Stimulated activated memory B cell treated with anti-CD40 and anti-IgM and Interleukin-4, amounts not matched to agents 10 μg/mL and 1 μg/mL and 100 μg/mL, for 72 hours (primary cell): Measurements from ENCODE around the gene ITGBL1.

Experiments
- ATAC-seq: fragments of 150-1000 bp; cut with Tn5 transposase; 2 replicates; pipeline ENCODE4 v1.10.0; 2021
- H3K27ac Mint-ChIP-seq: one replicate; pipeline ENCODE4 v1.8.0; 2022; ENCODE audit warnings: mild to moderate bottlenecking, mixed read lengths
- H3K27me3 Mint-ChIP-seq: one replicate; pipeline ENCODE4 v1.8.0; 2022; ENCODE audit warnings: mixed read lengths
- H3K36me3 Mint-ChIP-seq: one replicate; pipeline ENCODE4 v1.8.0; 2022; ENCODE audit warnings: mixed read lengths
- H3K4me1 Mint-ChIP-seq: one replicate; pipeline ENCODE4 v1.8.0; 2022; ENCODE audit warnings: mixed read lengths
- H3K4me3 Mint-ChIP-seq: one replicate; pipeline ENCODE4 v1.8.0; 2022; ENCODE audit warnings: mild to moderate bottlenecking, moderate library complexity, mixed read lengths
- H3K9me3 Mint-ChIP-seq: one replicate; pipeline ENCODE4 v1.8.0; 2022; ENCODE audit warnings: mixed read lengths

The ITGBL1 gene

DNA sequence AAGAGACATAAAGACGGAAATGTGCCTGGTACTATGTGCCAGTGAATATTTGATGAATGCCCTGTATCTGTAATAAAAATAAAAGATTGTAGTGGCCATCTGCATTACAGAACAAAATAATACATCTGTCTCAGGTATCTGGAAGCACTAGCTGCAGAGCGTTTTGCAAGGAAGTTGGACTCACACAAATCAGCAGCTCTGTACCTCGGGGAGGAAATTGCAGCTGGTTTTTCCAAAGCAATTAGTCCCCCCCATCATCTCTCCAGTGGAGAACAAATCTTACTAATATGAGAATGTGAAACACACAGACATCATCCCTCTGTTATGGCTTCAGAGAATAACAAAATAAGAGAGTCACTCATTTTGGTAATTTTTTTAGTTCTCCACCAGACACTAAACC, 245.3 kb downstream of the ITGBL1 start:
- Mint-ChIP-seq H3K9me3 (peaks cover 5% of the 10 kb centered on the region), H3K36me3 (no peaks in the 10 kb centered on the region), H3K27me3 (peaks cover under 1% of the 10 kb centered on the region), H3K4me1 (no peaks in the 10 kb centered on the region), H3K4me3 (no peak overlapping the region), H3K27ac (no peak overlapping the region)
- no peak for ATAC-seq

DNA sequence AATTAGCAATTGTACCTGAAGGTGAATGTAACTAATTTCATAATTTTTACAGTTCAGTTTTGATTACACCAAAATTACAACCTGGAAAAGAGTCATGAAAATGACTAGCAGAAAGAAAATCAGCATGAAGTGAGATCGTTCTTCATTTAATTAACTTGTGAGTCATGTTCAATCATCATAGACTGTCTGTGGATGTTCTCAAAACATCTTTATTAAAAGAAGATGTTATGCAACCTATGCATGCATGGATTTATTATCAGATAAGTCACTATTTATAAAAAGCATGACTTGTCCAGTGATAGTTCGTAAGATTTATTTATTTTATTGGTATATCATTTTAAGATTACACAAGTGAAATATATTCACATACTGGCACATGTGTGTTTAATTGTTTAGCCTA, 245.9 kb downstream of the ITGBL1 start:
- Mint-ChIP-seq H3K9me3 (peaks cover 5% of the 10 kb centered on the region), H3K4me1 (no peaks in the 10 kb centered on the region), H3K27me3 (peaks cover 7% of the 10 kb centered on the region), H3K4me3 (no peak overlapping the region), H3K36me3 (no peaks in the 10 kb centered on the region), H3K27ac (no peak overlapping the region)
- no peak for ATAC-seq

DNA sequence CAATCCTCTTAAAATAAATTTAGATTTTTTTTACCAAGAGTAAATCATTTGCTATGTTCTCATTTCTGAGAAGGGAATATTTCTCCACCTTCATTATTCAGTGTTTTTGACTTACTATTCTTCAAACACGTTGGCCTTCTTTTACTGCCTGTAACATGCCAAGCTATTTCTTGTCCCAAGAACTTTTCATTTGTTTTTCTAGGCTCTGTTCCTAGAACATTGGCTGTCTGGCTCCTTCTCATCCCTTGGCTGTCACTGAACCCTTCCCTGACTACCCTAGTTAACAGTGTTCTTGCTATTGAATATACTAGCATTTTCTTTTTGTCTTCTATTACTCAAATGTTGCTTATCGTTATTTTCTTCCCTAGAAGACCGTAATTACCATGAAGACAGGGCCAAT, 248.1 kb downstream of the ITGBL1 start:
- no peak overlapping the region for H3K4me3 Mint-ChIP-seq
- no peak for ATAC-seq
- no peaks in the 10 kb centered on the region for H3K4me1 Mint-ChIP-seq
- H3K9me3 Mint-ChIP-seq = peaks cover 5% of the 10 kb centered on the region
- H3K36me3 Mint-ChIP-seq = no peaks in the 10 kb centered on the region
- H3K27ac Mint-ChIP-seq = no peak overlapping the region
- peaks cover 25% of the 10 kb centered on the region for H3K27me3 Mint-ChIP-seq

DNA sequence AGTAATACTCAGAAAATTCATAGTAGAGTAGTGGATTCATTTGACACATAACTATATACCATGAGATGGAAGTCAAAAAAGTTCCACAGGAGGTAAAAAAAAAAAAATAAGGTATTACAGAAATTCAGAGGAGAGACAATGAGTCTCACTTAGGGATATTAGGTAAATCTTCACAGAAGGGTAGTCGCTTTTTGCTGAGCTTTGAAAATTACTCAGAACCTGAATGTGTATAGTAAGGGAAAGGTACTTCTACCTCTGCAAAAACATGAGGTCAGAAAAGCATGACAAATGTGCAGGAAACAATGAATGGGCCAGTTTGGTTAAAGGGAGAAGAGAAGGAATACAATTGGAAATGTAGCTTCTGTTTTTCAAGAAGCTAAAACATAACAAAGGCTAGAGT, 250.6 kb downstream of the ITGBL1 start:
- Mint-ChIP-seq H3K4me1 (no peaks in the 10 kb centered on the region), H3K27ac (no peak overlapping the region), H3K36me3 (no peaks in the 10 kb centered on the region), H3K4me3 (no peak overlapping the region), H3K9me3 (peaks cover 5% of the 10 kb centered on the region), H3K27me3 (peaks cover 29% of the 10 kb centered on the region)
- no peak for ATAC-seq

DNA sequence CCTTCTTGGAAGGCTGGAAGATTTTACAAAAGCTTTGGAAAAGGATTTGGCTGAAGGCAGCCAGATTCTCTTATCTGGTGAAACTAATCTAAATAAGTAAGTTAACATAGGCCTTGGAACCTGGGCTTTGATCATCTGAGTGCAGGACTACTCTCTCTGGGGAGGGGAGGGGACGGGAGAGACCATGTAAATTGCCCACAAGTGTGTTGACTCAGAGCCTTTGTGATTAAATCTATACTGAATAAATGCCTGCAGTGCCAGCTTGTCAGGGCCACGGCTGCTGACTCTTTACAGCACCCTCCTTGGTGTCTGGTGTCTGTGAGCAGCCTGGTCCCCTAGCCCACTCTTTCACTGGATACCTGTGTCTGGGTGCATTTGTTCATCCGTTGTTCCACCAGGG, 251.4 kb downstream of the ITGBL1 start:
- ATAC-seq = no peak
- Mint-ChIP-seq H3K27me3 (peaks cover 37% of the 10 kb centered on the region), H3K9me3 (peaks cover 5% of the 10 kb centered on the region), H3K4me1 (no peaks in the 10 kb centered on the region), H3K4me3 (no peak overlapping the region), H3K36me3 (no peaks in the 10 kb centered on the region), H3K27ac (no peak overlapping the region)

DNA sequence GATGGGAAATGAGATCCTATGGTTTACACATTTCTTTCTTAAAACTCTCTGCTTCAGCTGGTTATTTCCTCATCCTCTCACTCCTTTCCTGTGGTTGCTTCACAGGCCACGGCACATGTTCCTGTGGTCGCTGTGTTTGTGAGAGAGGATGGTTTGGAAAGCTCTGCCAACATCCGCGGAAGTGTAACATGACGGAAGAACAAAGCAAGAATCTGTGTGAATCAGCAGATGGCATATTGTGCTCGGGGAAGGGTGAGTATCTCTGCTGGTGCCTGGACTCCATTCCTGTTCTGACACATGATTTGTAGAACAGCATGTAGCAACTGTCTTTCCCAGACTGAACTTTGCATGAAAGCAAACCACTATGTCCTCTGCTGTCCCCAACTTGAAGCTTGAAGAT, 254.2 kb downstream of the ITGBL1 start:
- H3K4me3 Mint-ChIP-seq = no peak overlapping the region

DNA sequence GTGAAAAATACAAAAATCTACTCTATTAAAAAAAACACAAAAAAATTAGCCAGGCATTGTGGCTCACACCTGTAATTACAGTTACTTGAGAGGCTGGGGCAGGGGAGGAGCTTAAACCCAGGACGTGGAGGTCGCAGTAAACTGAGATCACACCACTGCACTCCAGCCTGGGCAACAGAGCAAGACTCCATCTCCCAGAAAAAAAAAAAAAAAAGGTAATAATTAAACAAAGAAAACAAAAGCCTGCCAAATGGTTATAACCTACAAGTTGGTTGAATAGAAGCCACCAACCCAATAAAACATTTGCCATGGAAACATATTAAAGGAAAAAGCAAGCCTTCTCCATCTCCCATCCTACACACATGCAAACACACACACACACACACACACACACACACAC, 255.2 kb downstream of the ITGBL1 start:
- Mint-ChIP-seq H3K27ac (no peak overlapping the region), H3K27me3 (peaks cover 41% of the 10 kb centered on the region)

More for the DNA sequence above, 254.2 kb downstream of the ITGBL1 start:
- peaks cover 41% of the 10 kb centered on the region for H3K27me3 Mint-ChIP-seq
- no peaks in the 10 kb centered on the region for H3K9me3 Mint-ChIP-seq
- no peak overlapping the region for H3K27ac Mint-ChIP-seq
- H3K4me1 Mint-ChIP-seq = no peaks in the 10 kb centered on the region
- ATAC-seq = no peak
- no peaks in the 10 kb centered on the region for H3K36me3 Mint-ChIP-seq

DNA sequence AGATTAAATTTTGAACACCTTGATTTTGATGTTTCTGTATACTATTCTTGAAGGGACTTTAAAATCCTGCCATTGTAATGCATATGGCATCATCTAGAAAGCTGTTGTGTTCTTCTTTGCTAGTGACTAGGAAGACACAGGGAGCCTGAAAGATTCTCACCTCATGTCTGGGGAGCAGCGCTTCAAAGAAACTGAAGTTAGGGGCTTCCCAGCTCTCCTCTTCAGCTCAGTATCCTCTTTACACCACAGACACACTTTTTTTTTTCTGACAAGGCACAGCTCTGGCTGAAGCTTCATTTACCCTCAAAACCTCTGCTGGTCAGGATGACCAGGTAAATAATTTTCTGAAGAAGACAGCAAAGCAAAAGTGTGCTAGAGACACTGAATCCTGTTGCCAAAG, 255.6 kb downstream of the ITGBL1 start:
- peaks cover 37% of the 10 kb centered on the region for H3K27me3 Mint-ChIP-seq
- no peaks in the 10 kb centered on the region for H3K36me3 Mint-ChIP-seq
- H3K4me1 Mint-ChIP-seq = no peaks in the 10 kb centered on the region
- H3K9me3 Mint-ChIP-seq = no peaks in the 10 kb centered on the region
- ATAC-seq = no peak
- H3K27ac Mint-ChIP-seq = no peak overlapping the region
- no peak overlapping the region for H3K4me3 Mint-ChIP-seq

More for the DNA sequence above, 255.2 kb downstream of the ITGBL1 start:
- H3K9me3 Mint-ChIP-seq = no peaks in the 10 kb centered on the region
- H3K4me1 Mint-ChIP-seq = no peaks in the 10 kb centered on the region
- H3K36me3 Mint-ChIP-seq = no peaks in the 10 kb centered on the region
- no peak for ATAC-seq
- no peak overlapping the region for H3K4me3 Mint-ChIP-seq

DNA sequence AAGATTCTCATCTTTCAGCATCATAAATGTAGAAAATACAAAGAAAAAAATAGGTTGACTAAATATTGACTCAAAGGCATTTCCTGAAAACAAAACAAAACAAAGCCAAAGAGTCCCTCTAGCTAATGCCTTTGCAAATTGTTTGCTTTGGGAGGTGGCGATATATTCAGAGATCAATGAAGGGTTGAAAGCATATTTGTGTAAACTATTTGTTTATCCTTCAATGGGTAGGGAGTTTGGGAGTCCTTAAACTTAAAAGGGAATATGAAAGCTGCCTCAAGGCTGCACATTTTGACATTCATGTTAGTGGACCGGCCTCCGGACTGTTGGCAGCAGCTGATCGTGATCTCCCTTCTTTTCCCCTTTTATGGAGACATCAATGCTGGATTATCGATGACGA, 257.5 kb downstream of the ITGBL1 start:
- no peak for ATAC-seq
- H3K4me3 Mint-ChIP-seq = no peak overlapping the region
- no peaks in the 10 kb centered on the region for H3K4me1 Mint-ChIP-seq
- no peaks in the 10 kb centered on the region for H3K36me3 Mint-ChIP-seq
- H3K27me3 Mint-ChIP-seq = peaks cover 23% of the 10 kb centered on the region
- H3K9me3 Mint-ChIP-seq = no peaks in the 10 kb centered on the region
- H3K27ac Mint-ChIP-seq = no peak overlapping the region

DNA sequence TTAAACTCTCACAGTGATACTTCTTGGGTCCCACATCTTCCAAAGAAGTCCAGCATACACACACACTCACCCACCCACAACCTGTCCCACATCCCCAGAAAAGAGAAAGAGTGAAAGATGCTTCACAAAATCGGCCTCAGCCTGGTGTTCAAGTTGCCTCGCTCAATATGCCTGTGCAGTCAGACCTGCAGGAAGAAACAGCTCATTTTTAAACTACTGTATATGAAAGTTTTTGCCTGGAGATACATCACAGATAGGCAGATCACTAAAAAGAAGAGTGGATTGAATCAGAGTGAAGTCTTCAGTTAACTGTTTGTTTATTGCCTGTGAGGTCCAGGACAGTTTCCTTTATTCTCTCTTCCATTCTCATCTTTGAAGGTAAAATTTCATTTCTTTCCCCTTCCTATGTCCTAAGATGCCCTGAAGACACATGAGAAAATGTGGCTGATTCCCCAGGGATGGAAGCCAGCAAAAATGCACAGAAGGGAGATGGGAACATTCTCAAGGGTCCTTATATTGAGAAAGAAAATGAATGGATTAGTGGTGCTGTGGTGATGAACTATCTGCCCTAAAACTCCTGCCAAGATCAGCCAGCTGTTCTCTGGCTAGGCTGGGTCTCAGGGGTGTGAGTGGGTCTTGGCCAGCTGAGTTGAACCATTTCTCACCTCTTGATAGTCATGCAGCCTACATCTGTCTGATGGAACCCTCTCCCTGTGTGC, 259.0 kb downstream of the ITGBL1 start:
- ATAC-seq = no peak
- H3K27me3 Mint-ChIP-seq = peaks cover 15% of the 10 kb centered on the region
- H3K4me1 Mint-ChIP-seq = no peaks in the 10 kb centered on the region
- H3K4me3 Mint-ChIP-seq = no peak overlapping the region
- no peaks in the 10 kb centered on the region for H3K9me3 Mint-ChIP-seq
- no peaks in the 10 kb centered on the region for H3K36me3 Mint-ChIP-seq
- H3K27ac Mint-ChIP-seq = no peak overlapping the region

DNA sequence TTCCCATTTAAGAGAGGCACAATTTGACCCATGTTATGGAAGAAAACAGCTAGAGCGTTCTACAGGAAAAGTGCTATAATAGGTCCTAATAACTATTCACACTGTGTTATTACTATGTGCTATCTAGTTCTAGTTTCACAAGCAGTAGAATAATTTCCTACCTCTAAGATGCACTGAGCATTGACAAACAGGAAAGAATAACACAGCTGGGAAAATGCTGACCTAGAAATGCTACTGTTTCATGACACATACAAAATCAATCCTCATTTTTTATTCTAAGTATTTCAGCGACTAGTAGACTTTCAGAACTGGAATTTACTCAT, 259.5 kb downstream of the ITGBL1 start:
- Mint-ChIP-seq H3K4me3 (no peak overlapping the region), H3K36me3 (no peaks in the 10 kb centered on the region), H3K27me3 (peaks cover 15% of the 10 kb centered on the region), H3K4me1 (no peaks in the 10 kb centered on the region), H3K27ac (no peak overlapping the region), H3K9me3 (no peaks in the 10 kb centered on the region)
- no peak for ATAC-seq

DNA sequence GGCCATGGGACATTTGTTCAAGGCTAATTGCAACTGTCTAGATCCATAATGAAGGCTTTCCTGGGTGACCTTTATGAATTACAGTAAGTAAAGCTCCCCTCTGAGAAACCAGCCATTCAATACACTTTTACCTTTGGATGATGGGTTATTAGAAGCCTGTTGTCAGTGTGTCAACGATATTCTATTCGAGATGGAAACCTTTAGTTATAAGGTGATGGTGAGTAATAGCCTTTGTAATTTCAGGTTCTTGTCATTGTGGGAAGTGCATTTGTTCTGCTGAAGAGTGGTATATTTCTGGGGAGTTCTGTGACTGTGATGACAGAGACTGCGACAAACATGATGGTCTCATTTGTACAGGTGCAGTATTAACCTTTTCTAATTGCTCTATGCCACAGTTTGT, 261.7 kb downstream of the ITGBL1 start:
- Mint-ChIP-seq H3K4me1 (no peaks in the 10 kb centered on the region), H3K27ac (no peak overlapping the region), H3K27me3 (peaks cover under 1% of the 10 kb centered on the region), H3K36me3 (no peaks in the 10 kb centered on the region), H3K9me3 (no peaks in the 10 kb centered on the region), H3K4me3 (no peak overlapping the region)
- ATAC-seq = no peak

DNA sequence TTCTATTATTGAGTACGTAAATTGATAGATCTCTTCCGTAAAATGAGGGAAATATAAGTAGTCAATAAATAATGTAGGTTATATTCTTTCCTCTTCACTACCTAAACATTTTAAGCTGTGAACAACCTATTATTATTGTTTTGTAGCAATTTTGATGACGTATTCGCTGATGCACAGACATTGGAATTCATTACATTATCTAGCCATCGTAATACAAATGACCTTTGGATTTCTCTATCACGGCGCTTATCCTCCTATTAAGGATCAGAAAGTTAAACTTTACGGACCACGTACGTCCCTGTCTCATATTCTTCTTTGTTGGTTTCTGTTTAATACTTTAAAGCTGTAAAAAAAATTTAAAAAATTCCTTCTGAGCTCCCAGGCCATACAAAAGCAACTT, 264.9 kb downstream of the ITGBL1 start:
- Mint-ChIP-seq H3K9me3 (no peaks in the 10 kb centered on the region), H3K36me3 (no peaks in the 10 kb centered on the region), H3K4me3 (no peak overlapping the region), H3K27ac (no peak overlapping the region), H3K4me1 (no peaks in the 10 kb centered on the region), H3K27me3 (no peaks in the 10 kb centered on the region)
- no peak for ATAC-seq

DNA sequence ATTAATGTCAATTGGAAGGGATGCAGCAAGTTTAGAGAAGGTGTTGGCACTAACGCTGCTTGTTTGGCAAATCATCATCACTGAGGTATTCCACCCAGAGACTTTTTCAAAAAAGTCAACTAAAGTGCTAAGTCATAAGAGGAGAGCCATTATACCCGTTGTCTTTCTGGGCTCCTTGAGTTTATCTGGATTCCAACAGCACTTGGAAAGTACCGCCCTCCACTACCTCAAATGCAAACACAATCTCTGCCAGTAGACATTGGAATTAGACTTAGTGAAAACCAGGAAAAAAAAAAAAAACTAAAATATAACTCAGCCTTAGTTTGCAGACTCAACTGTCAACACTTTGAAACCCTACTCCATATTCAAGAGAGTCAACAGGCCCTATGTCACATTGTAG, 266.0 kb downstream of the ITGBL1 start:
- H3K27me3 Mint-ChIP-seq = no peaks in the 10 kb centered on the region
- ATAC-seq = no peak
- H3K4me3 Mint-ChIP-seq = no peak overlapping the region
- no peak overlapping the region for H3K27ac Mint-ChIP-seq
- H3K9me3 Mint-ChIP-seq = no peaks in the 10 kb centered on the region
- H3K36me3 Mint-ChIP-seq = no peaks in the 10 kb centered on the region
- no peaks in the 10 kb centered on the region for H3K4me1 Mint-ChIP-seq

DNA sequence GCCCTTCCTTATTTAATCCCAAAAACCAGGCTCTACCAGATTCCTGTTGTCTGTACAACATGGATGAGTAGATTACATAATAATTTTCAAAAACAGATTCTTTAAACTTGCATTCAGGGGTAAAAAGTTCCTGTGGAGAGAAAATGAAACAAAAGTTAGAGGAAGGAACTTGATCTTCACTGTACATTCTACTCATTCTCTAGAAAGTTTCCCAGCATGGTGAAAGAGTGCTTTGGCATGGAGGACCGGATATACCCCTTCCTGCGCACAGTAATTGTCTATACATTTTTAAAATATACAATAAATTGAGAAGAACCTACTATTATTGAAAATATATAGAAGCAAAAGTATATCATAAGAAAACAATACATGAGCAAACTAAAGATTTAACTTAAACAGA, 274.2 kb downstream of the ITGBL1 start:
- no peak for ATAC-seq
- Mint-ChIP-seq H3K4me1 (no peaks in the 10 kb centered on the region), H3K36me3 (no peaks in the 10 kb centered on the region), H3K27ac (no peak overlapping the region), H3K9me3 (no peaks in the 10 kb centered on the region), H3K4me3 (no peak overlapping the region), H3K27me3 (no peaks in the 10 kb centered on the region)

DNA sequence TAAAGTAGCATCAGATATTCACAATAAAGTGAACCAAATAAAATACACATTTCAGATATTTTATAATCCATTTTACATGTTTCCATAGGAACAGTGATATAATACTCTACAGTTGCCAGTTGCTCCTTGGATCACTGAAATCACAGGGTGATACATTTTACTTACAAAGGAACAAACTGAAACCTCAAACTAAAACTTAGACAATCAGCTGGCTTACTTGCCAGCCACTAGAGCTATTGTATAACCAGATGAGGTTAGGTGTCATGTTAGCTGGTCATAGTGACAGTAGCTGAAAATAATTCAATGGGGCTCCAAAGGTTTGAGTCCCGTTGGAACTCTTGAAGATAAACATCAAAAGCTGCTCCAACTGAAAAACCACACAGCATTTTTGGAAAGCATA, 274.6 kb downstream of the ITGBL1 start:
- no peak overlapping the region for H3K27ac Mint-ChIP-seq
- H3K27me3 Mint-ChIP-seq = no peaks in the 10 kb centered on the region
- H3K9me3 Mint-ChIP-seq = no peaks in the 10 kb centered on the region
- H3K4me1 Mint-ChIP-seq = no peaks in the 10 kb centered on the region
- no peaks in the 10 kb centered on the region for H3K36me3 Mint-ChIP-seq
- ATAC-seq = no peak
- H3K4me3 Mint-ChIP-seq = no peak overlapping the region

DNA sequence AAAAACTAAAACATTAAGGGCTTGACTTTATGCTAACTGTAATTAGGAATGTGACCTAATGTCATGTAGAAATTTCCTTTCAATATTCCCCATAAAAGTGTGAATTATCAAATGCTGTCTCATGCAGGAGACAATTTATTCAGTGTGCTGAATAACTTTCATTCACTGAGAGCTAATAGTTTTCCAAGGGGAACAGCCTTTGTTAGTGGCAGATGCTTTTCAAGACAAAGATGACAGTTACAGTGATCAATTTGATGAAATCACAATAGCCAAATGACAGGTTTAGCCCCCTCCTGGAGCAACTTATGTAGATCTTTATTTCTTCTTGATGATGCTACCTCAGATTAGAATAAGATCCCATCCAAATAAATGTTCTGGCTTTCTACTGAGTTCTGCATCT, 275.5 kb downstream of the ITGBL1 start:
- ATAC-seq = no peak
- H3K36me3 Mint-ChIP-seq = no peaks in the 10 kb centered on the region
- H3K9me3 Mint-ChIP-seq = no peaks in the 10 kb centered on the region
- H3K27ac Mint-ChIP-seq = no peak overlapping the region
- no peak overlapping the region for H3K4me3 Mint-ChIP-seq
- H3K4me1 Mint-ChIP-seq = no peaks in the 10 kb centered on the region
- no peaks in the 10 kb centered on the region for H3K27me3 Mint-ChIP-seq
